Keratinocyte (primary cell): ENCODE measurements around the gene OGG1. TPM values are rescaled to one million over a fixed set of nuclear protein-coding genes. Genes with fewer than 3 reads are reported as not detected.
A peak's percentile ranks its signal among the peaks of the same experiment; 100 is the strongest.

ENCODE experiments used
- DNase-seq: peaks from one replicate; pipeline ENCODE4 v3.0.0-alpha.2; 2011; ENCODE audit warnings: low read depth, missing footprints, low spot score
- FAIRE-seq: peaks from 2 replicates; lab custom pipeline; 2011; peaks lifted over from hg19 to GRCh38; lab: Jason Lieb, UNC
- H2AFZ ChIP-seq: 2 replicates; pipeline ENCODE4 v1.6.0; 2012; ENCODE audit warnings: low read length, control low read depth, inconsistent platforms; ENCODE audit not compliant: control insufficient read depth
- H3K27ac ChIP-seq: 2 replicates; pipeline ENCODE4 v1.5.1; 2011; ENCODE audit warnings: low read length; ENCODE audit not compliant: control insufficient read depth, insufficient read depth
- H3K27me3 ChIP-seq: 3 replicates; pipeline ENCODE4 v1.6.0; 2011; ENCODE audit warnings: low read length; ENCODE audit not compliant: control insufficient read depth, insufficient read depth; ENCODE audit errors: extremely low read depth
- H3K36me3 ChIP-seq, 2 experiments: 2 replicates in 1 of 2; 3 replicates in 1 of 2; pipeline ENCODE4 v1.5.1; 2011; ENCODE audit warnings: low read length in 2 of 2, mild to moderate bottlenecking in 1 of 2; ENCODE audit not compliant: control insufficient read depth in 2 of 2, insufficient read depth in 2 of 2; ENCODE audit errors: extremely low read depth in 1 of 2
- H3K4me1 ChIP-seq: 3 replicates; pipeline ENCODE4 v1.5.1; 2011; ENCODE audit warnings: low read length; ENCODE audit not compliant: control insufficient read depth, insufficient read depth; ENCODE audit errors: extremely low read depth
- H3K4me2 ChIP-seq: 3 replicates; pipeline ENCODE4 v1.6.0; 2011; ENCODE audit warnings: low read depth, low read length; ENCODE audit not compliant: control insufficient read depth, insufficient read depth; ENCODE audit errors: extremely low read depth
- H3K4me3 ChIP-seq, 3 experiments: fragments of 200-600 bp in 1 of 3; sonication (generic) in 1 of 3; 2 replicates in 2 of 3; 3 replicates in 1 of 3; pipeline ENCODE4 v1.5.1; 2011 to 2016; ENCODE audit warnings: low read length in 3 of 3, mild to moderate bottlenecking in 3 of 3, control low read depth in 2 of 3, inconsistent platforms in 1 of 3, low read depth in 1 of 3, mixed read lengths in 1 of 3, mixed run types in 1 of 3, moderate library complexity in 1 of 3; ENCODE audit not compliant: control insufficient read depth in 2 of 3, insufficient read depth in 2 of 3; ENCODE audit errors: extremely low read depth in 1 of 3
- H3K79me2 ChIP-seq: 2 replicates; pipeline ENCODE4 v1.6.0; 2012; ENCODE audit warnings: low read length; ENCODE audit not compliant: control insufficient read depth, insufficient read depth
- H3K9ac ChIP-seq: 3 replicates; pipeline ENCODE4 v1.6.0; 2011; ENCODE audit warnings: low read length; ENCODE audit not compliant: control insufficient read depth, insufficient read depth; ENCODE audit errors: extremely low read depth
- H3K9me1 ChIP-seq: 3 replicates; pipeline ENCODE4 v1.6.0; 2011; ENCODE audit warnings: low read length; ENCODE audit not compliant: control insufficient read depth, insufficient read depth; ENCODE audit errors: extremely low read depth
- H3K9me3 ChIP-seq: 2 replicates; pipeline ENCODE4 v1.5.1; 2012; ENCODE audit warnings: low read depth, low read length; ENCODE audit not compliant: control insufficient read depth
- H4K20me1 ChIP-seq: 3 replicates; pipeline ENCODE4 v1.6.0; 2011; ENCODE audit warnings: low read length; ENCODE audit not compliant: control insufficient read depth, insufficient read depth; ENCODE audit errors: extremely low read depth
- CTCF ChIP-seq, 3 experiments: IDR thresholded peaks in 1 of 3; conservative IDR thresholded peaks in 1 of 3; optimal IDR thresholded peaks in 1 of 3; 2 replicates in 2 of 3; 3 replicates in 1 of 3; pipeline versions ENCODE3 to v1.5.1; 2011; ENCODE audit warnings: low read length in 3 of 3, mild to moderate bottlenecking in 3 of 3, moderate library complexity in 2 of 3, control low read depth in 1 of 3, inconsistent platforms in 1 of 3; ENCODE audit not compliant: insufficient read depth in 2 of 3; ENCODE audit errors: extremely low read depth in 1 of 3
- EZH2 ChIP-seq: IDR thresholded peaks from one replicate; pipeline ENCODE4 v1.6.1; 2012; ENCODE audit warnings: inconsistent platforms, mild to moderate bottlenecking, low read length, moderate library complexity
- dilution Hi-C: fragments of 300-500 bp; cut with MboI; formaldehyde crosslinking; loops from one replicate; pipeline ENCODE4 v1.7.0; 2020; ENCODE audit warnings: low sequenced_read_pairs; ENCODE audit not compliant: extremely low pct_ligation_motif_present
- polyA plus RNA-seq, 5 experiments: library from polyadenylated mRNA; depleted of rRNA in 3 of 5; stranded (reverse) in 3 of 5; stranded (forward) in 1 of 5; unstranded in 1 of 5; fragments of >200 nt; gene quantifications; 1 replicate in 1 of 5; 2 replicates in 3 of 5; 3 replicates in 1 of 5; pipeline versions ENCODE4 v1.2.1 to v1.2.3, GENCODE V29; 2011 to 2012; ENCODE audit warnings: missing spikeins in 2 of 5, low read depth in 1 of 5, low replicate concordance in 1 of 5

OGG1 gene
- polyA plus RNA-seq, 1 donor (not counting 4 experiments of a cell fraction or from before 2014, with no cell fraction given), result 17.5 TPM

GRCh38 chr3:9797196-9797945 lies 47.6 kb downstream of the OGG1 start:
- dilution Hi-C loops, result no loop called here
- H3K79me2 ChIP-seq, result peaks cover 50% of the 10 kb centered on the region
- FAIRE-seq (no peak), DNase-seq (no peak)
- no peak overlapping the region for H3K4me3 ChIP-seq
- H3K36me3 ChIP-seq, result peaks cover 30 to 40% of the 10 kb centered on the region in 2 experiments
- H3K9ac ChIP-seq, result no peak overlapping the region
- no peak for TF ChIP-seq CTCF (optimal IDR thresholded peaks at IDR 0.05 in 1 of 3, IDR thresholded peaks at IDR 0.05 in 1 of 3, conservative IDR thresholded peaks at IDR 0.05 in 1 of 3; ENCODE audit: extremely low read depth in 1 of 3, insufficient read depth in 2 of 3, low read length in 3 of 3)
- no peak for TF ChIP-seq EZH2
- H2AFZ ChIP-seq, result no peak overlapping the region
- no peak overlapping the region for H3K27ac ChIP-seq
- no peaks in the 10 kb centered on the region for H3K9me3 ChIP-seq
- H3K27me3 ChIP-seq, result no peaks in the 10 kb centered on the region
- H4K20me1 ChIP-seq, result peaks cover 2% of the 10 kb centered on the region
- no peak overlapping the region for H3K4me2 ChIP-seq
- no peaks in the 10 kb centered on the region for H3K9me1 ChIP-seq
- peaks cover 6% of the 10 kb centered on the region for H3K4me1 ChIP-seq

GRCh38 chr3:9800529-9800928 lies 50.8 kb downstream of the OGG1 start:
- Histone ChIP-seq H3K36me3 (peaks cover 49 to 53% of the 10 kb centered on the region in 2 experiments), H3K9me1 (no peaks in the 10 kb centered on the region), H3K4me1 (no peaks in the 10 kb centered on the region), H3K27ac (no peak overlapping the region), H3K9ac (no peak overlapping the region), H3K79me2 (peaks cover 24% of the 10 kb centered on the region), H3K9me3 (no peaks in the 10 kb centered on the region), H3K27me3 (no peaks in the 10 kb centered on the region), H2AFZ (no peak overlapping the region), H3K4me3 (no peak overlapping the region), H4K20me1 (peaks cover 2% of the 10 kb centered on the region), H3K4me2 (no peak overlapping the region)
- TF ChIP-seq CTCF (optimal IDR thresholded peaks at IDR 0.05 in 1 of 3, IDR thresholded peaks at IDR 0.05 in 1 of 3, conservative IDR thresholded peaks at IDR 0.05 in 1 of 3; ENCODE audit: extremely low read depth in 1 of 3, insufficient read depth in 2 of 3, low read length in 3 of 3), result peak in 2 of 3 experiments; percentile 22 to 26
- no peak for TF ChIP-seq EZH2
- no peak for FAIRE-seq
- dilution Hi-C loops, result no loop called here
- DNase-seq, result no peak
